Measurements from ENCODE around the gene TSPO. TPM values are rescaled to one million over a fixed set of nuclear protein-coding genes. Genes with fewer than 3 reads are reported as not detected.

The TSPO gene
- total and polyA plus RNA-seq, 2 of the 8 experiments (the other 6 are each of a cell fraction or from before 2014, with no cell fraction given): 19.9 to 51.5 TPM

DNA sequence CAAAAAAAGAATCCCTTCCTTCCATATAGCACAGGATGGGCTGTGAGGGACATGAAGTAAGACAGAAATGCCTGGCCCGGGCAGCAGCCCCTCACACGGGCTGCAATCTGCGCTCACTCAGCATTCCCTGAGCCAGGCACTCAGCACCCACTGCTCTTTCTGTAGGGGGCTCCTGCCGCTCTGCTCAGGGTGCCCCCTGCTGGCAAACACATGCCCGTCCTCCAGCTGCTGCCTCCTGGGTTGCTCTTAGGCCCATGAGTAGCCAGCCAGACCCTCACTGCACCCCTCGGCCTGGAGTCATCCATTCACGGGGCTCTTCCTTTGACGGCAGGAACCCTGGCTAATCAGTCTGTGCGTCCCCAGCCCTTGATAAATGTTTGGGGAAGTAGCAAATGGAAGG lies 15.1 kb upstream of the TSPO start (continued):
- no peak for TF ChIP-seq HDAC2 (IDR thresholded peaks at IDR 0.05; ENCODE audit: borderline replicate concordance in 1 of 2, low read depth in 2 of 2, low read length in 2 of 2)
- no peak for TF ChIP-seq NRF1 (IDR thresholded peaks at IDR 0.05; ENCODE audit: low read depth, low read length)
- no peak for TF ChIP-seq EP300 (IDR thresholded peaks at IDR 0.05; ENCODE audit: borderline replicate concordance in 1 of 2, low read depth in 2 of 2, low read length in 2 of 2)
- peak; percentile 22; the same call in 1 of the 2 replicates for TF ChIP-seq MAFK (IDR thresholded peaks at IDR 0.05; ENCODE audit: low read depth, low read length)

All from H1 (cell line).